ENCODE results near the gene CNKSR2.
"Not testable (repeated sequence)": the region's sequence is repeated elsewhere in the genome, so short reads cannot be mapped to it uniquely, and the experiment has no call there.

Gene CNKSR2

DNA sequence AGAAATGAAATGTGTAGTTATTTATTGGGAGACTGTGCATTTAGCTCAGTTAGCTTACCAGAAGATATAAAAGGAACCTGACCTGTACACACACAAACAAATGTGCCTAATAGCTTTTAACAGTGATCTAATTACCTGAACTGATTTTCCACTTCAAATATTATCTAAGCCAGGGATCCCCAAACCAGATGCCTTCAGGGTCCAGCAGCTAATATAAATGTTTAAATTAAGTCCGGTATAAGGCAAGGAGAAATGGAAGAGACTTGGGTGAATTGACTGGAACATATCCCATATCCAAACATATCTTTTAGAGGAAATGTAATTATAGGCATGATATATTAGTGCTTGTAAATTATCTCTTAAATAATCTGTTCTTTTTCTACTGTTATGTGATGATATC lies 66.7 kb downstream of the CNKSR2 start:
- DNase-seq (ENCODE audit: low read depth): no peak

DNA sequence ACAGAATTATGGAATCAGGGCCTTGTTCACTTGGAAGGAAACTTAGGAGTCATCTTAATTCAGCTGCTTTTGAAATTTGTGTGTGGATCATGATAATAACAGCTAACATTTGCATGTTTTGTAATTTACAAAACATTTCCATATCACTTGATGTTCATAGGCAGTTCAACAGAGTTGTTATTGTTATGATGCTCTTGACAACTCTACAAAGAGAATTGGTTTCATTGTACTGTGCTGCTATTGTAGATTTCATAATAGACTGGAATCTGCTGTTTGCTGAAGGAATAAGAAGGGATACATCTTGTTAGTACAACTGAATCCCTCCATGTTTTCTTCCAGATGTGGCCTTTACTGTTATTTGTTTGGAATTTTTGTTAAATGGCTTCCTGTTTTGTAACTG lies 83.5 kb downstream of the CNKSR2 start:
- no peak for DNase-seq (ENCODE audit: low read depth)

DNA sequence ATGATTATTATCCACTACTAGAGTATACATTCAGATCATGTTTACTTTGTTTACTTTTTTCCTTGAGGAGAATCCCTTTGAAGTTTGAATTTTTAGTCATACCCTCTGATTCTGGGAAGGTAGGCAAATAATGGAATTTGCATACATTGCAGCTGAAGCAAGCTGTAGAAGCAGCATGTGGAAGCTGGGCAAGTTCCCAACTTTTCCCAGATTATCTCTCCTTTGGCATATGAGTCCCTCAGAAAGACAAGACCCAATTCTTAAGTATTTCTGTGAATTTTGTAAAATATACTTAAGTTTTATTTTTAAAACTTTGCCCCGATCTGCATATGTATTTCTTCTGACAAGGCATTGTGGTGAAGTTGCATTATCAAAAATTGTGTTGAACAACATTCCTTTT lies 94.9 kb downstream of the CNKSR2 start:
- no peak for DNase-seq (ENCODE audit: low read depth)

GRCh38 chrX:21476909-21477308 lies 102.7 kb downstream of the CNKSR2 start:
- no peak for DNase-seq (ENCODE audit: low read depth)

DNA sequence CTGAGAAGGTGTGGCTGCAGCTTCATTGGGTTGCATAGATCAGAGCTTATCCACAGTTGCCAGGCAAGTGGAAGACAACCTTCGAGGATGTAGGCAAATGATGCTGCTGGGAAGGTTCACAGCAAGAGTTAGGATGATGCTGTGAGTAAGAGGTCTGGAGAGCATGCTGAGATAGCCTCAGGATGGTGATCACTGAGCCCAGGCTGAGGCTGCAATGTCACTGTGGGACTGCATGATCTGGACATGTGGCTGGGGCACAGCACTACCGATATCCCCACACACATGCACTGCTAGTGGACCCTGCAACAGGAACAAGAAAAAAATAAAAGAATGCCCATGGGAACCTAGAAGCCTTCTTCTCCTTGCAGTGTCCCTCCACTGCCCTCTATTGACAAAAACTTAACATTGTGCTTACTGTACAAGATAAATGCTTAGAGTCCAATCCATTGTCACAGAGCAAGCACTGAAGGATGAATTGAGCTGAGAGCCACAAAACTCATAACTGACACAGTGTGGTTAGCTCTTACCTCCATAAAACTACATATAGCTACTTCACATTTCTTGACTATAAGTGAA lies 105.6 kb downstream of the CNKSR2 start:
- no peak for DNase-seq (ENCODE audit: low read depth)

DNA sequence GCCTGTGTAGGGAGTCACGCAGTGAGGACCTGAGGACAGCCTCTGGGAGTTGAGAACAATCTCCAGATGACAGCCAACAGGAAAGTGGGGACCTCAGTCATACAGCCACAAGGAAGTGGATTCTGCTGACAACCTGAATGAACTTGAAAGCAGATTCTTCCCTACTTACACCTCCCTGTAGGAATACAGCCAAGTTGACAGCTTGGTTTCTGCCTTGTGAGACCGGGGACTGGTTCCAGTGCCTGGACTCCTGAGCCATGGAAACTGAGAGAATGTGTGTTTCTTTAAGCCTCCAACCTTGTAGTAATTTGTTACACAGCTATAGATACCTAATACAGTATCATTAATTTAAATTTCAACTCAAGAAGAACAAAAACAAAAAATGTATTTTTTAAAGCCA lies 107.5 kb downstream of the CNKSR2 start:
- DNase-seq (ENCODE audit: low read depth): no peak

DNA sequence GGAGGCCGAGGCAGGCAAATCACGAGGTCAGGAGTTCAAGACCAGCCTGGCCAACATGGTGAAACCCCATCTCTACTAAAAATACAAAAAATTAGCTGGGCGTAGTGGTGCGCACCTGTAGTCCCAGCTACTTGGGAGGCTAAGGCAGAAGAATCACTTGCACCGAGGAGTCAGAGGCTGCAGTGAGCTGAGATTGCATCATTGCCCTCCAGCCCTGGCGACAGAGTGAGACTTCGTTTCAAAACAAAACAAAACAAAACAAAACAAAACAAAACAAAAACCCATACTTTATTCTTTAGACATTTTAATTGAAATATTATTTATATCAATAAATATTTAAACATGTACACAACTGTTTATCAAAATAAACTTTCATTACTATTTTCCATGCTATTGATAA lies 109.8 kb downstream of the CNKSR2 start:
- DNase-seq (ENCODE audit: low read depth): not testable (repeated sequence)

DNA sequence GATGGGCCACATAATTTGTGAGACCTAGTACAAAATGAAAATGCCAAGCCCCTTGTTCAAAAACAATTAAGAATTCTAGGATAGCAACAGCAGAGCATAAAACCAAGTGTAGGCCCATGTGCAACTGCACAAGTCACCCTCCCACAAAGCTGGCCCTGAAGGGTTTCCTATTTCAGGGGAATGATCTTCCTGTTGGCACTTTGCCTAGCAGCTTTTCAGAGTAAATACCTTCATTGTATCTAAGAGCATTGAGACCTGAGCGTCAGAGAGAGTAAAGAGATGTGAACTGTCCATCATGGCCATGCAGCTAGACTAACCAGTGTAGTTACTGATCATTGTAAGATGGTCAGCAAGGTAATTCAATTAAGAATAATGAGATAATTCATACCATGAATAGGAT lies 113.6 kb downstream of the CNKSR2 start:
- DNase-seq (ENCODE audit: low read depth): no peak

GRCh38 chrX:21490341-21490740 lies 116.1 kb downstream of the CNKSR2 start:
- no peak for DNase-seq (ENCODE audit: low read depth)

GRCh38 chrX:21493226-21493830 lies 119.1 kb downstream of the CNKSR2 start:
- DNase-seq (ENCODE audit: low read depth): peak; percentile 1

DNA sequence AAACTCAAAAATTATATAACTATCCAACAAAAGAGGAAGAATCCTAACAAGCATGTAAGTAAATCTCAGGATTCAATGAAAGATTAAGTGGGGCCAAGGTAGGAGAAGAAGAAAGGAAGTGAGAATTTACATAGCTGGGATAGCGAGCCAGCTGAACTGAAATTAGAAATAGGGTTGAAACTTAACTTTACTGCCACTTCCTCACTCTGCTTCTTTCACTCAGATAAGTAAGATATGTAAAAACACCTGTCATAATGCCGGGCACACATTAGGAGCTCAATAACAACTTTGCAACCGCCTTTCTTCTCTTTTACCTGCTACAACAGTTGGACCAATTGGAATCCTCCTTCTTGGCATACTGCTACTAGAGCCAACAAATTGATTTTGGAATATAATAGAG lies 129.4 kb downstream of the CNKSR2 start:
- no peak for DNase-seq (ENCODE audit: low read depth)

DNA sequence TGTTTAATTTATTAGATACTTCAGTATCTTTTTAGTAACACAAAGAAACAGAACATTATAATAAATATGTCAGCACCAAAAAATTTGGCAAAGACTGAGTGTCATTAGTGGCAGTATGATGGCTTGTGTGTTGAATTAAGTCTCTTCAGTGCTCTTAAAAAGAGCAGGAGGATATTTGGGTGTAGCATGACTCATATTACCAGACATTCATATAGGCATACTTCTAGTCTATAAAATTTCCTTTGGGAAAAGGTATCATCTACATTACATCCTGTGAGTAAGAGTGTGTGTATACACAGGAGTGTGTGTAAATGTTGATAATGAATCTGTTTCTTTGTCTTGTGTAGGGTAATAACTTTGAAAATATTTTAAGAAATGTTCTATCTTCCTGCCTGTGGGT lies 135.7 kb downstream of the CNKSR2 start:
- peak; percentile 23 for DNase-seq (ENCODE audit: low read depth)

DNA sequence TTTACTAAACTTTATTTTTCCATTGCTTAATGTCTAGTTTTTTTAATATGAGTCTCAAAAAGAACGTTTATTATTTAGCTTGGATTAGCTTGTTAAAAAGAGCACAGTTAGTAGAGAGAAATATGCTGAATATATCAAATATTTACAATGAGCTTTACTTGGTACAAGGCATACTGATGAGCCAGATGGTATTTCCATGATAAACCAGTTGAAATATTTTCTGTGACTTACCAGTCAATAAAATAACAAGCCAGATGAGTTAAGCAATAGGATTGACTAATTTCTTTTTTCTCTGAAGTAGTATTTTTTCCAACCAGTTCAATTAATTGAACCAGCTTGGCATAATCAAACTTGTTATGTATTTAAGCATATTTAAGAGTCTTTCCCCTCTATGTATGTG lies 149.8 kb downstream of the CNKSR2 start:
- no peak for DNase-seq (ENCODE audit: low read depth)

DNA sequence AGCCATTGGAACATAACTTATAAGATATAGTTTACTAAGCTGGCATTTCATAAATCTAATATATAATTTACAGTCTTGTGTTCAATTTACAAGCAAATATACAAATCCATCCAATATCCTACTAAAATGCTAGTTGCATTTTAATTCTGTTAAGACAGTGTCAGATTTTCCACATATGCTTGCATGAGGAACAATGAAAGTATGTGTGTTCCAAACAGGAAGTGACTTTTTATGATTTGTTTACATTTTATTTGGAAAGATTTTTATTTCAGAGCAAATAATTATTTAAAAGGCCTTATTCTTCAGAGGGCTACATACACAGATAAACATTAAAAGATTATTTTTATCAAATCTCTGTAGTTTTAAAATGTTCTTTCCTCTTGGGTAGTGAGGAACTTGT lies 153.9 kb downstream of the CNKSR2 start:
- no peak for DNase-seq (ENCODE audit: low read depth)

- no peak for DNase-seq (ENCODE audit: low read depth)
Measured at GRCh38 chrX:21529771-21530170, 155.6 kb downstream of the CNKSR2 start.

GRCh38 chrX:21544642-21545041 lies 170.4 kb downstream of the CNKSR2 start:
- DNase-seq (ENCODE audit: low read depth): not testable (repeated sequence)

GRCh38 chrX:21559417-21559816 lies 185.2 kb downstream of the CNKSR2 start:
- DNase-seq (ENCODE audit: low read depth): no peak

DNA sequence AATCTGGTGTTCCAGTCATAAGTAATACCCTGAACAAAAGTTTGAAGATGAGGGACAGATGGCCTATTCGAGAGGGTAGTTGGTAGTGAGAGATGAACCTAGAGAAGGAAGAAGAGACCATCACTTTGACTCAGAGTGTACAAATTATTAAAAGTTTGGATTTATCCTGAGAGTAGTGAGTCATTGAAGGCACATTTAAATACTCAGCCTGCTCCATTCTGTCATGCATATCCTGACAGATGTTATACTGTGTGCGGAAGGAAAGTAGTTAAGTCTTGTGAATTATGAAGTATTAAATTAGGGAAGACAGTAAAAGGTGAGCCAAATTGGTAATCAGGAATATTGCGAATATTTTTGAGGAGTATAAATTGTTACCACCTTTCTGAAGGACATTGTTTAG lies 190.8 kb downstream of the CNKSR2 start:
- no peak for DNase-seq (ENCODE audit: low read depth)

DNA sequence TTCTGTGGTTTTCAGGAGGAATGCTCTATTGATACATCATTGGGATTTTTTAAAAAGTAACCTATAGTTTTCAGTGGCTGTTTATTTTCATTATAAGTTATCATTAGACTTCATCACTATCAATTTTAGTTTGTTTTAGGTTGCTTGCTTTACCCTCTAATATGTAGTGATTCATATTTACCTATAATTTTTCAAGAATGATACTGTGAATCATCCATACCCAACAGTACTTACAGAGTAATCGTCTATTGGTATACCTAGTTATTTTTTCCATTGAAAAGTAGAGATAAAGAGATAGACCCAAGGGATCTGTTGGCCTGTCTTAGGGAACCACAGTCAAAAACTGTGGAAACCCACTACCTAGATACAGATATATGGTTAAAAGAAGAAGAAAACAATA lies 200.6 kb downstream of the CNKSR2 start:
- DNase-seq (ENCODE audit: low read depth): no peak

GRCh38 chrX:21581479-21581878 lies 207.3 kb downstream of the CNKSR2 start:
- no peak for DNase-seq (ENCODE audit: low read depth)

DNA sequence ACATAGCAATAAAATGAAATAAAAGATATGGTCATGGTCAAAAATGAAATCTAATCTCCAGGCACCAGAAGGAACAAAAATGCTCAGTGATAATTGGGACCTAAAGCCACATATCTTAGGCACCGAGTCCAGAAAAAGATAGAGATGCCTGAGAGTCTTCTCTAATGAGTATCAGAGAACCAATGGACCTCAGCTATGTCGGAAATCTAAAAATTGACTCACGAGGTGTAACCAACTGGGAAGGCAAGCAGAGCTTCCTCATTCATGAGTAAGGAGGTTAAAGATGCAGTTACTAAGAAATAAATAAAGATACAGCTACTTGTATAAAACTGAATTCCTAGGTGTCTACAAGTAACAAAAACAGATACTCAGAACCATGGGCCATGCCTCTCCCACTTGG lies 211.8 kb downstream of the CNKSR2 start:
- no peak for DNase-seq (ENCODE audit: low read depth)

DNA sequence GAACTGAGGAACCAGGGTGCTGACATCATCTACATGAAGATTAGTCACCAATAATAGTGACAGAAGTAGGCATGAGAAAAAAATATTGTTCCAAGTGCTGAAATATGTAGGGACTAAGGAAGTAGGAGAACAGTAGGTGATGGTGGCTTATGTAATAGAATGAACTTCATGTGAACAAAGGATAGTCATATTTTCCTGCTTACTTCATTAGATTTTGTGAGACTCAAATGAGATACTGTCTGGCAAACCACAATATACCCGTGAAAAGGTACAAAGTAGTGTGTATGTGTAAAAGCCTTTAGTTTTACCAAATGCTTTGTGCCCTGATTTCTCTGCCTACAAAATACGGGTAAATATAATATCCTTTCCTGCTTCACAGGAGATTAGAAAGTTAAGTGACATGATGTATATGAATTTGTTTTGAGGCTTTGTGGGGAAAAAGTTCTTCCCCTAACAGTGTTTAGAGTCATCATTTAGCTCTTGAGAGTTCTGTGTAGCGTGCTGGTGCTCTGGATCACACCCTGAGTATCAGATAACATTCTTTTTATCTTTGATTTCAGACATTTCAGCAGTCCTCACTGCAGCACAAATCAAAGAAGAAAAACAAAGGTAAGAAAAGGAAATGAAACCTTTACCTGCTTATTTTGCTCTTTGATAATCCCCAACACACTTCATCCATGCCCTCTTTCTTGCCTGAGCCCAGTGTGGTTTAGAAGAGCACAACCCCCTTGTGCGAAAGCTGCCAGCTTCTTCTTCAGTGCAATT lies 216.0 kb downstream of the CNKSR2 start:
- DNase-seq (ENCODE audit: low read depth): no peak

DNA sequence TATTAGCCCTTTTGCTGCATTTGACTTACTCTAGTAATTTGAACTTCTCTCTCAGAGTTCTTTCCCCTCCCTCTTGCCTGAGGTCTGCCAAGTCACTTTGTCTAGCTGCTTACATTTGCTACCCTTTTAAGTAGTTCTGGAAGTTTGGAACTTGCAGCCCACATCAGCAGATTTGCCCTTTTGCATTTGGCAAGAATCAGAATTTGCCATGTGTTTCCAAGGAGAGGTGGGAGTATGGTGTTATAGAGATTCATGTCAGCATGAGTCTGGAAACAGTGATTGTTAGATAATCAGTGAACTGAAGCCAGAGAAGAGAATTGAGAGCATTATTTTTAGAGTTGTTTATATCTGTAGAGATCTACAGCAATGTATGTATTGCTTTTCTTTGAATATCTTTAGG lies 231.8 kb downstream of the CNKSR2 start:
- DNase-seq (ENCODE audit: low read depth): no peak

DNA sequence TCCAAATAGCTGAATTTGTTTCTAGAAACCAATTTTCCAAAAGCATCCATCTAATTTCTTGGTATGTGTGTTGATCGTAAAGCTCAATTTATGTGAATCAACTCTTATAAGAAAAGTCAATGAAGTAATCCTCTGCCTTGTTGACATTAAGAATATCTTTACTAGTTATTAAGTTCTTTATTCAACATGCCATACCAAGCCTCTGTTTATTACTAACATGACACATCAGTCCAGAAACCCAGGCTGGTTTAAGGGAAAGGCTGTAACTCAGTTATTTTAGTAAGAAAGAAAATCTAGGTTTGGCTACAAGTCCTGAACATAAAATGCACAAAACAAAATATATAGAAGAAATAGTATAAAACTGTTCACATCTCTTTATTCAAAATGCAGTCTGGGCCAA lies 235.9 kb downstream of the CNKSR2 start:
- DNase-seq (ENCODE audit: low read depth): no peak

Data from GM04504 (cell line).